Adrenal gland (tissue), 12 donors: Measurements from ENCODE around the gene SCYL3. TPM values are rescaled to one million over a fixed set of nuclear protein-coding genes. Genes with fewer than 3 reads are reported as not detected.

Source experiments
- DNase-seq, 7 donors: peaks; one replicate each; pipeline ENCODE4 v3.0.0-alpha.2; 2019 to 2020
- H3K27ac ChIP-seq, 5 donors: fragments of 200-600 bp; sonication (generic) in 4 of 5; 1 replicate in 3 of 5; 2 replicates in 2 of 5; pipeline versions ENCODE4 v1.5.1 to v1.8.0; 2016 to 2020; ENCODE audit warnings: mild to moderate bottlenecking in 1 of 5
- H3K27me3 ChIP-seq: fragments of 200-600 bp; 2 replicates; pipeline ENCODE4 v1.8.0; 2021
- H3K36me3 ChIP-seq, 2 donors: fragments of 200-600 bp; replicated peaks in 1 of 2; 1 replicate in 1 of 2; 2 replicates in 1 of 2; pipeline versions ENCODE4 v1.5.1 to v1.8.0; 2018 to 2022
- H3K4me1 ChIP-seq, 2 donors: fragments of 200-600 bp; replicated peaks in 1 of 2; 1 replicate in 1 of 2; 2 replicates in 1 of 2; pipeline versions ENCODE4 v1.5.1 to v1.8.0; 2018 to 2021
- H3K4me3 ChIP-seq, 4 donors: fragments of 200-600 bp; sonication (generic) in 3 of 4; one replicate each; pipeline ENCODE4 v1.5.1; 2016 to 2018
- H3K9me3 ChIP-seq, 3 donors: fragments of 200-600 bp; sonication (generic) in 1 of 3; replicated peaks in 1 of 3; 1 replicate in 2 of 3; 2 replicates in 1 of 3; pipeline versions ENCODE4 v1.5.1 to v1.8.0; 2016 to 2021
- POLR2A ChIP-seq, 2 donors: fragments of 450-650 bp; IDR thresholded peaks; one replicate each; pipeline ENCODE4 v1.6.1; 2017; ENCODE audit warnings: antibody characterized with exemption in 2 of 2, mild to moderate bottlenecking in 2 of 2, moderate library complexity in 1 of 2
- WGBS, 4 donors: extraction: QIAGEN DNeasy Blood & Tissue Kit in 2 of 4; methylation state at CpG; one replicate each; pipeline versions ENCODE4 v1.1.5 to v1.1.7; 2013 to 2017; 5-methylcytosine and 5-hydroxymethylcytosine counted together
- intact Hi-C, 2 donors: fragments of 100-400 bp; cut with DNase I; formaldehyde crosslinking; loops; one replicate each; pipeline versions ENCODE4 v1.14.1 to v1.15.0; 2022 to 2023
- polyA plus RNA-seq, 3 donors: library from polyadenylated mRNA; stranded (reverse); fragments of 200-250 nt in 2 of 3; fragments of 350-450 nt in 1 of 3; fragmentation: Illumina TruSeq in 1 of 3; extraction: RNeasy Lipid Tissue Mini Kit (QIAGEN cat#74804) in 1 of 3; gene quantifications; one replicate each; pipeline ENCODE4 v1.2.3, GENCODE V29; 2013 to 2014
- total RNA-seq, 9 donors: library from RNA; depleted of rRNA in 4 of 9; stranded (reverse); fragments of >200 nt in 4 of 9; fragments of 120-200 nt in 1 of 9; fragmentation: NEBNext Ultra II Directional in 1 of 9; extraction: Animal tissue kit (Norgen Biotek cat#: 25700) in 1 of 9; gene quantifications; one replicate each; pipeline versions ENCODE4 v1.1.0 to v1.2.4, GENCODE V29; 2013 to 2023
- TF ChIP-seq, protein P1 (sequence below), 6 experiments: fragments of 450-650 bp in 4 of 6; fragments of 200-600 bp in 2 of 6; sonication (generic) in 1 of 6; IDR thresholded peaks; 1 replicate in 5 of 6; 2 replicates in 1 of 6; pipeline versions ENCODE4 v1.5.1 to v1.8.0; 2016 to 2021; ENCODE audit warnings: antibody characterized with exemption in 6 of 6, mild to moderate bottlenecking in 2 of 6, moderate library complexity in 1 of 6
- donor health status: healthy with polysubstance abuse.
- donor health status: Bipolar disorder and iron deficiency.
- donor health status: DM: yes; HTN: yes; CAD: no.
- donor health status: DM: no; HTN: no; CAD: no.
- donor health status: DM: no; HTN: no; CAD: no.
- donor health status: DM: yes; HTN: yes; CAD: no.

Gene SCYL3
- total and polyA plus RNA-seq, 12 donors, result 3.4 to 15.0 (median 10.1) TPM

DNA sequence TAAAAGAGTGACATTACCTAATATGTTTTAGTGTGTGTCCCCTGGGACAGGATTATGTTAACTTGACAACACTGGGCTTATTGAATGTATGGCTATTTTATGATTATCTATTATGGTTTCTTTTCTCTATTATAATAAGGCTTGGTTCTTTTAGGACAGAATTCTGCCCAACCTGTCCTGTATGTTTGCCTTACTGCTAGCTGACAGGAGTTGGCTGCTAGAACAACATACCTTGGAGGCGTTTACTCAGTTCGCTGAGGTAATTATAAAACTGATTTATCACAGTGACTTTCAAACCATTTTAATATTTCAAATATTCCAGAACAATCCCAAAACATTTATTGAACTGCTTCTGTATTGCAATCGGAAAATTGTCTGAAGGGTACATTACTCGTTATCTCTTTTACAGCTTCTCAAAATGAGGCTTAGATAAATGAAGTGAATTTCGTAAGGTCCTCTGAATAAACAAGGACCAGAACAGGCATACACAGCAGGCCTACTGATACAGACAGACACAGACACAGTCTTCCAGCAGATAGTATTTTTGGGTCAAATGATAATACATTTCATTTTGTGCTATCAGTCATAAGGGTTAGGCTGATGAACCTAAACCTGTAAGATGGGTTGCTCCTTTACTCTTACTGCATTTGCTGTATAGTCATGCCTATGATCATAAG, 44.2 kb downstream of the SCYL3 start:
- DNase-seq, result no peak
- no peaks in the 10 kb centered on the region for H3K9me3 ChIP-seq
- peaks cover 0 to 33% of the 10 kb centered on the region in 2 donors for H3K36me3 ChIP-seq
- H3K27me3 ChIP-seq, result no peaks in the 10 kb centered on the region
- H3K27ac ChIP-seq, result no peak overlapping the region
- intact Hi-C loops, result no loop called here
- H3K4me1 ChIP-seq, result no peaks in the 10 kb centered on the region
- H3K4me3 ChIP-seq, result no peak overlapping the region
- no peak for TF ChIP-seq POLR2A (IDR thresholded peaks at IDR 0.05)
- TF ChIP-seq, protein P1, sequence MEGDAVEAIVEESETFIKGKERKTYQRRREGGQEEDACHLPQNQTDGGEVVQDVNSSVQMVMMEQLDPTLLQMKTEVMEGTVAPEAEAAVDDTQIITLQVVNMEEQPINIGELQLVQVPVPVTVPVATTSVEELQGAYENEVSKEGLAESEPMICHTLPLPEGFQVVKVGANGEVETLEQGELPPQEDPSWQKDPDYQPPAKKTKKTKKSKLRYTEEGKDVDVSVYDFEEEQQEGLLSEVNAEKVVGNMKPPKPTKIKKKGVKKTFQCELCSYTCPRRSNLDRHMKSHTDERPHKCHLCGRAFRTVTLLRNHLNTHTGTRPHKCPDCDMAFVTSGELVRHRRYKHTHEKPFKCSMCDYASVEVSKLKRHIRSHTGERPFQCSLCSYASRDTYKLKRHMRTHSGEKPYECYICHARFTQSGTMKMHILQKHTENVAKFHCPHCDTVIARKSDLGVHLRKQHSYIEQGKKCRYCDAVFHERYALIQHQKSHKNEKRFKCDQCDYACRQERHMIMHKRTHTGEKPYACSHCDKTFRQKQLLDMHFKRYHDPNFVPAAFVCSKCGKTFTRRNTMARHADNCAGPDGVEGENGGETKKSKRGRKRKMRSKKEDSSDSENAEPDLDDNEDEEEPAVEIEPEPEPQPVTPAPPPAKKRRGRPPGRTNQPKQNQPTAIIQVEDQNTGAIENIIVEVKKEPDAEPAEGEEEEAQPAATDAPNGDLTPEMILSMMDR (IDR thresholded peaks at IDR 0.05), result no peak
- WGBS, 4 donors, result 75 to 96% (median 80%) methylated on average over 5 of the region's 5 CpGs

DNA sequence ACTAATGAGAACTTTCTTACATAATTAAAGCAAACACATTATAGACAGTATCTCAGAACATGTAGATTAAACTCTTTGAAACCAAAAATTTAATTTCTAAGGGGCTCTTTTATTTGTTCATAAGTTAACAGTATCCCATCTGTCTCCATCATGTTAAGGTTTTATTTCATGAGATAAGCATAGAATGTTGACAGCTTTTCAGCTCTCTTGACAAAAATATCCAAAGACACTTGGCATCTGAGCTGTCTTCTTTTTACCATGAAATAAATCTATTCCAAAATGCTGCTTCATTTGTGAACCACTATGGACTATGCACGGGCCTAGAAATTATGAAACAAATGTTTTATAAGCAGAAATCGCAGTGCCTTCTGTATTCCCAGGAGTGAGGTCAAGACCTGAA, 45.2 kb downstream of the SCYL3 start:
- 91 to 100% (median 95%) methylated on average over 2 of the region's 2 CpGs for WGBS, 4 donors
- H3K9me3 ChIP-seq, result no peaks in the 10 kb centered on the region

DNA sequence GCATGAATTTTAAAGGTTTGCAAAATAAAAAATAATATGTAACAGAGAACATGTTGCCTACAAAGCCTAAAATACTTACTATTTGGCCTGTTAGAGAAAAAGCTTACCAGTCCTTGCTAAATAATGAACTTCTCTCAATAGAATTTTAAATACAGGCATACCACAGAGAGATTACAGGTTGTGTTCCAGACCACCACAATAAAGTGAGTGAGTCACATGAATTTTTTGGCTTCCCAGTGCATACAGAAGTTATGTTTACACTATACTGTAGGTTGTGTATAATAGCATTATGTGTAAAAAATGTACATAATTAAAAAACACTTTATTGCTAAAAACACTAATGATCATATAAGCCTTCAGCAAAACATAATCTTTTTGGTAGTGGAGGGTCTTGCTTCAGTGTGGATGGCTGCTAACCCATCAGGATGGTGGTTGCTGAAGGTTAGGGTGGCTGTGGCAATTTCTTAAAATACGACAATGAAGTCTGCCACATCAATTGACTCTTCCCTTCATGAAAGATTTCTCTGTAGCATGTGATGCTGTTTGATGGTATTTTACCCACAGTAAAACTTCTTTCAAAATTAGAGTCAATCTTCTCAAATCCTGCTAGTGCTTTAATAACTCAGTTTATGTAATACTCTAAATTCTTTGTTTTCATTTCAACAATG, 48.6 kb downstream of the SCYL3 start:
- intact Hi-C loops, result no loop called here
- peaks cover 0 to 9% of the 10 kb centered on the region in 2 donors for H3K36me3 ChIP-seq

More for the DNA sequence above, 45.2 kb downstream of the SCYL3 start:
- no peaks in the 10 kb centered on the region for H3K27me3 ChIP-seq
- DNase-seq, result no peak
- TF ChIP-seq POLR2A (IDR thresholded peaks at IDR 0.05), result no peak
- TF ChIP-seq, protein P1 (IDR thresholded peaks at IDR 0.05), result no peak
- no peaks in the 10 kb centered on the region for H3K4me1 ChIP-seq
- peaks cover 0 to 23% of the 10 kb centered on the region in 2 donors for H3K36me3 ChIP-seq
- H3K27ac ChIP-seq, result no peak overlapping the region
- intact Hi-C loops, result no loop called here
- no peak overlapping the region for H3K4me3 ChIP-seq

DNA sequence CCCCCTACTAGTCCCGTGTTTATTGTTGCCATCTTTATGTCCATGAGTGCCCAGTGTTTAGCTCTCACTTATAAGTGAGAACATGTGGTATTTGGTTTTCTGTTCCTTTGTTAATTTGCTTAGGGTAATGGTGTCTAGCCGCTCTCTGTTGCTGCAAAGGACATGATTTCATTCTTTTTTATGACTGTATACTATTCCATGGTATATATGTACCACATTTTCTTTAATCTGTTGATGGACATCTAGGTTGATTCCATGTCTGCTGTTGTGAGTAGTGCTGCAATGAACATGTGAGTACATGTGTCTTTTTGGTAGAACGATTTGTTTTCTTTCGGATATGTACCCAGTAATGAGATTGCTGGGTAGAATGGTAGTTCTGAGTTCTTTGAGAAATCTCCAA, 54.8 kb downstream of the SCYL3 start:
- DNase-seq, result no peak
- intact Hi-C loops, result no loop called here
- no peaks in the 10 kb centered on the region for H3K27me3 ChIP-seq
- no peak overlapping the region for H3K27ac ChIP-seq
- WGBS, 4 donors, result 72 to 98% (median 82%) methylated on average over 4 of the region's 4 CpGs
- TF ChIP-seq POLR2A (IDR thresholded peaks at IDR 0.05), result no peak
- TF ChIP-seq, protein P1 (IDR thresholded peaks at IDR 0.05), result no peak
- H3K4me1 ChIP-seq, result no peaks in the 10 kb centered on the region
- no peaks in the 10 kb centered on the region for H3K9me3 ChIP-seq
- H3K4me3 ChIP-seq, result no peak overlapping the region
- H3K36me3 ChIP-seq, result no peaks in the 10 kb centered on the region

More for the DNA sequence above, 48.6 kb downstream of the SCYL3 start:
- Histone ChIP-seq H3K27me3 (no peaks in the 10 kb centered on the region), H3K27ac (no peak overlapping the region), H3K4me1 (no peaks in the 10 kb centered on the region), H3K9me3 (no peaks in the 10 kb centered on the region), H3K4me3 (no peak overlapping the region)
- TF ChIP-seq, protein P1 (IDR thresholded peaks at IDR 0.05), result no peak
- no peak for TF ChIP-seq POLR2A (IDR thresholded peaks at IDR 0.05)
- WGBS, 4 donors, result 95 to 100% (median 97%) methylated on average over 1 of the region's 1 CpG
- DNase-seq, result no peak
